CD4-positive, alpha-beta T cell treated with Interleukin-2 at 100 ng/mL for 4 hours (primary cell): Measurements from ENCODE around the gene AURKA.
"Not testable (repeated sequence)": the region's sequence is repeated elsewhere in the genome, so short reads cannot be mapped to it uniquely, and the experiment has no call there.

Experiments used
- DNase-seq: peaks from one replicate; pipeline ENCODE4 v3.0.0-alpha.2; 2020; ENCODE audit warnings: low spot score

AURKA gene

GRCh38 chr20:56391596-56392131, 351 bp downstream of the AURKA start:
- DNase-seq: no peak

GRCh38 chr20:56391037-56391436, 978 bp downstream of the AURKA start:
- DNase-seq: no peak

- DNase-seq: not testable (repeated sequence)
Measured at GRCh38 chr20:56390396-56390795, 1.6 kb downstream of the AURKA start.

- no peak for DNase-seq
Measured at GRCh38 chr20:56389807-56390206, 2.2 kb downstream of the AURKA start.

GRCh38 chr20:56388882-56389281, 3.1 kb downstream of the AURKA start:
- no peak for DNase-seq

GRCh38 chr20:56386219-56386618, 5.8 kb downstream of the AURKA start:
- no peak for DNase-seq

GRCh38 chr20:56385130-56385529, 6.9 kb downstream of the AURKA start:
- no peak for DNase-seq

- no peak for DNase-seq
Measured at GRCh38 chr20:56383334-56383733, 8.7 kb downstream of the AURKA start.

- DNase-seq: no peak
Measured at GRCh38 chr20:56382696-56383095, 9.3 kb downstream of the AURKA start.

GRCh38 chr20:56381501-56381900, 10.5 kb downstream of the AURKA start:
- no peak for DNase-seq

- no peak for DNase-seq
Measured at GRCh38 chr20:56380375-56380774, 11.6 kb downstream of the AURKA start.

- DNase-seq: no peak
Measured at GRCh38 chr20:56378386-56378785, 13.6 kb downstream of the AURKA start.

- DNase-seq: no peak
Measured at GRCh38 chr20:56376331-56376730, 15.7 kb downstream of the AURKA start.

GRCh38 chr20:56373942-56374341, 18.1 kb downstream of the AURKA start:
- peak; percentile 35 for DNase-seq

- DNase-seq: no peak
Measured at GRCh38 chr20:56372850-56373249, 19.2 kb downstream of the AURKA start.

- DNase-seq: no peak
Measured at GRCh38 chr20:56371977-56372376, 20.0 kb downstream of the AURKA start.

GRCh38 chr20:56369179-56369578, 22.8 kb downstream of the AURKA start:
- no peak for DNase-seq

- DNase-seq: no peak
Measured at GRCh38 chr20:56368351-56369134, 23.5 kb downstream of the AURKA start.

GRCh38 chr20:56363491-56363890, 28.5 kb downstream of the AURKA start:
- no peak for DNase-seq

GRCh38 chr20:56362833-56363413, 29.1 kb downstream of the AURKA start:
- DNase-seq: no peak

- no peak for DNase-seq
Measured at GRCh38 chr20:56361900-56362299, 30.1 kb downstream of the AURKA start.

GRCh38 chr20:56360908-56361205, 31.2 kb downstream of the AURKA start:
- DNase-seq: no peak

GRCh38 chr20:56360133-56360907, 31.7 kb downstream of the AURKA start:
- DNase-seq: no peak
